DND-41 (cell line): ENCODE results near the gene SLC24A3.

Experiments
- CTCF ChIP-seq: IDR thresholded peaks from 2 replicates; pipeline ENCODE4 v1.5.1; 2012; ENCODE audit warnings: borderline replicate concordance, low read length, moderate library complexity, mild to moderate bottlenecking; ENCODE audit not compliant: poor library complexity, severe bottlenecking; ENCODE audit errors: extremely low read depth
- EZH2 ChIP-seq: IDR thresholded peaks from 3 replicates; pipeline ENCODE4 v1.6.1; 2012; ENCODE audit warnings: borderline replicate concordance, low read depth, mild to moderate bottlenecking, moderate library complexity, low read length, inconsistent platforms; ENCODE audit not compliant: severe bottlenecking

GRCh38 chr20:19530006-19530405, 317.6 kb downstream of the SLC24A3 start:
- TF ChIP-seq CTCF = no peak
- no peak for TF ChIP-seq EZH2
